Measurements from ENCODE around the gene PERP.

DNA sequence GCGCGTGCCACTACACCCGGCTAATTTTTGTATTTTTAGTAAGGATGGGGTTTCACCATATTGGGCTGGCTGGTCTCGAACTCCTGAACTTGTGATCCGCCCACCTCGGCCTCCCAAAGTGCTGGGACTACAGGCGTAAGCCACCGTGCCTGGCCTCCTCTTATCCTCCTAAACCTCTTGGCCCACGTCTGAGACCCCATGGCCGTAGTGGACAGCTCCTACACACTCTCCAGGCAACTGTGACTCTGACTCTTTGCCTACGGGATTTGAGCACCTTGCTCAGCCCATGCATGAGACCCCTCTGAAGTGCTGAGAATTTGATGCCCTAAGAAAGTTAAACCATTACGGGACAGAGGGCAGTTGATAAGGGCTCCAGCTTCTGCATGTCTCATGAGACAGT, 25.0 kb downstream of the PERP start:
- TF ChIP-seq, protein P1, sequence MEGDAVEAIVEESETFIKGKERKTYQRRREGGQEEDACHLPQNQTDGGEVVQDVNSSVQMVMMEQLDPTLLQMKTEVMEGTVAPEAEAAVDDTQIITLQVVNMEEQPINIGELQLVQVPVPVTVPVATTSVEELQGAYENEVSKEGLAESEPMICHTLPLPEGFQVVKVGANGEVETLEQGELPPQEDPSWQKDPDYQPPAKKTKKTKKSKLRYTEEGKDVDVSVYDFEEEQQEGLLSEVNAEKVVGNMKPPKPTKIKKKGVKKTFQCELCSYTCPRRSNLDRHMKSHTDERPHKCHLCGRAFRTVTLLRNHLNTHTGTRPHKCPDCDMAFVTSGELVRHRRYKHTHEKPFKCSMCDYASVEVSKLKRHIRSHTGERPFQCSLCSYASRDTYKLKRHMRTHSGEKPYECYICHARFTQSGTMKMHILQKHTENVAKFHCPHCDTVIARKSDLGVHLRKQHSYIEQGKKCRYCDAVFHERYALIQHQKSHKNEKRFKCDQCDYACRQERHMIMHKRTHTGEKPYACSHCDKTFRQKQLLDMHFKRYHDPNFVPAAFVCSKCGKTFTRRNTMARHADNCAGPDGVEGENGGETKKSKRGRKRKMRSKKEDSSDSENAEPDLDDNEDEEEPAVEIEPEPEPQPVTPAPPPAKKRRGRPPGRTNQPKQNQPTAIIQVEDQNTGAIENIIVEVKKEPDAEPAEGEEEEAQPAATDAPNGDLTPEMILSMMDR (IDR thresholded peaks at IDR 0.05): no peak
- TF ChIP-seq POLR2A (IDR thresholded peaks at IDR 0.05): no peak
